K562 (cell line): ENCODE measurements around the gene HOATZ.

Source experiments
- CTCF ChIP-seq, 3 experiments: IDR thresholded peaks in 2 of 3; conservative IDR thresholded peaks in 1 of 3; 2 replicates each; pipeline ENCODE4 v1.5.1; 2011 to 2012; ENCODE audit warnings: low read length in 3 of 3, mild to moderate bottlenecking in 3 of 3, control low read depth in 2 of 3, improper control_type of control experiment in 1 of 3, inconsistent platforms in 1 of 3, low read depth in 1 of 3, mixed read lengths in 1 of 3, moderate library complexity in 1 of 3; ENCODE audit not compliant: insufficient read depth in 2 of 3
- KDM2B ChIP-seq: fragments of 250-450 bp; sonication (Bioruptor Pico); IDR thresholded peaks from 2 replicates; pipeline ENCODE4 v1.8.0; 2021; ENCODE audit warnings: mild to moderate bottlenecking, moderate library complexity
- MLLT1 ChIP-seq, 2 experiments: fragments of 450-650 bp; IDR thresholded peaks; 2 replicates each; pipeline ENCODE4 v1.6.1; 2016
- NFYB ChIP-seq: IDR thresholded peaks from 2 replicates; pipeline ENCODE4 v1.6.1; 2011; ENCODE audit warnings: mild to moderate bottlenecking, moderate library complexity; ENCODE audit not compliant: insufficient read length; ENCODE audit errors: extremely low read depth
- TCF7L2 ChIP-seq: fragments of 150-350 bp; IDR thresholded peaks from 2 replicates; pipeline ENCODE4 v1.6.1; 2016; ENCODE audit warnings: low read depth, mild to moderate bottlenecking, low read length, moderate library complexity
- ZNF197 ChIP-seq: fragments of 200-800 bp; sonication (Bioruptor generic); IDR thresholded peaks from 2 replicates; pipeline ENCODE4 v1.6.1; 2016; ENCODE audit warnings: low read depth, missing genetic modification characterization, missing compliant biosample characterization
- ZNF274 ChIP-seq: IDR thresholded peaks from 2 replicates; pipeline ENCODE4 v1.6.1; 2011; ENCODE audit warnings: low read depth, mild to moderate bottlenecking, low read length, moderate library complexity, borderline replicate concordance
- TF ChIP-seq, protein P1 (sequence below): sonication (generic); formaldehyde crosslinking; IDR thresholded peaks from 2 replicates; pipeline ENCODE4 v1.5.0; 2020; ENCODE audit warnings: missing genetic modification reagents

DNA sequence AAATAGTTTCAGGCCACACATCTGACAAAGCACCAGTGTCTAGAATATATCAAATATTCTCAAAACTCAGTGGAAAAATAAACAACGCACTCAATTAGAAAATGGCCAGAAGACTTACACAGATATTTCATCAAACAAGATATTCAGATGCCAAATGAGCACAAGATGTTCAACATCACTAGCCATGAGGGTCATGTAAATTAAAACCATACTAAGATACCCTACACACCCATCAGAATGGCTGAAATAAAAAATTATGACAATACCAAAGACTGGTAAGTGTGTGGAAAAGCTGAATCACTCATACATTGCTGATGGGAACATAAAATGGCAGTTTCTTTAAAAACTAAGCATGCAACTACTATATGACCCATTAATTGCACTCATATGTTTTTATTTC is 24.1 kb upstream of the HOATZ start:
- TF ChIP-seq MLLT1 (IDR thresholded peaks at IDR 0.05): no peak
- no peak for TF ChIP-seq ZNF274
- no peak for TF ChIP-seq TCF7L2
- TF ChIP-seq, protein P1, sequence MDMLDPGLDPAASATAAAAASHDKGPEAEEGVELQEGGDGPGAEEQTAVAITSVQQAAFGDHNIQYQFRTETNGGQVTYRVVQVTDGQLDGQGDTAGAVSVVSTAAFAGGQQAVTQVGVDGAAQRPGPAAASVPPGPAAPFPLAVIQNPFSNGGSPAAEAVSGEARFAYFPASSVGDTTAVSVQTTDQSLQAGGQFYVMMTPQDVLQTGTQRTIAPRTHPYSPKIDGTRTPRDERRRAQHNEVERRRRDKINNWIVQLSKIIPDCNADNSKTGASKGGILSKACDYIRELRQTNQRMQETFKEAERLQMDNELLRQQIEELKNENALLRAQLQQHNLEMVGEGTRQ (CRISPR knock-in tag): no peak
- TF ChIP-seq NFYB: no peak
- no peak for TF ChIP-seq ZNF197
- no peak for TF ChIP-seq CTCF (IDR thresholded peaks at IDR 0.05 in 2 of 3, conservative IDR thresholded peaks at IDR 0.05 in 1 of 3; ENCODE audit: insufficient read depth in 2 of 3, low read depth in 1 of 3, low read length in 3 of 3)
- no peak for TF ChIP-seq KDM2B (CRISPR knock-in tag)
